Endothelial cell of umbilical vein (primary cell): Measurements from ENCODE around the gene HMCES.

ENCODE experiments used
- EZH2 ChIP-seq: IDR thresholded peaks from 2 replicates; pipeline ENCODE4 v1.6.1; 2012; ENCODE audit warnings: borderline replicate concordance, low read depth, mild to moderate bottlenecking, moderate library complexity, low read length, inconsistent platforms; ENCODE audit not compliant: severe bottlenecking
- JUN ChIP-seq: IDR thresholded peaks from 2 replicates; pipeline ENCODE4 v1.6.1; 2011; ENCODE audit warnings: borderline replicate concordance, low read depth; ENCODE audit not compliant: insufficient read length, insufficient read depth
- POLR2A ChIP-seq: IDR thresholded peaks from 2 replicates; pipeline ENCODE4 v1.6.1; 2012; ENCODE audit warnings: low read depth, mild to moderate bottlenecking, control low read depth, low read length
- POLR2AphosphoS5 ChIP-seq: IDR thresholded peaks from 2 replicates; pipeline ENCODE4 v1.6.1; 2012; ENCODE audit warnings: low read depth, mild to moderate bottlenecking, control low read depth, low read length, moderate library complexity; ENCODE audit not compliant: insufficient read depth
- TF ChIP-seq, protein P1 (sequence below), 2 donors: IDR thresholded peaks; 1 replicate in 1 of 2; 2 replicates in 1 of 2; pipeline ENCODE4 v1.5.1; 2011; ENCODE audit warnings: low read length in 2 of 2, mild to moderate bottlenecking in 2 of 2, moderate library complexity in 2 of 2, control low read depth in 1 of 2, inconsistent platforms in 1 of 2, low read depth in 1 of 2; ENCODE audit not compliant: insufficient read depth in 1 of 2; ENCODE audit errors: extremely low read depth in 1 of 2

DNA sequence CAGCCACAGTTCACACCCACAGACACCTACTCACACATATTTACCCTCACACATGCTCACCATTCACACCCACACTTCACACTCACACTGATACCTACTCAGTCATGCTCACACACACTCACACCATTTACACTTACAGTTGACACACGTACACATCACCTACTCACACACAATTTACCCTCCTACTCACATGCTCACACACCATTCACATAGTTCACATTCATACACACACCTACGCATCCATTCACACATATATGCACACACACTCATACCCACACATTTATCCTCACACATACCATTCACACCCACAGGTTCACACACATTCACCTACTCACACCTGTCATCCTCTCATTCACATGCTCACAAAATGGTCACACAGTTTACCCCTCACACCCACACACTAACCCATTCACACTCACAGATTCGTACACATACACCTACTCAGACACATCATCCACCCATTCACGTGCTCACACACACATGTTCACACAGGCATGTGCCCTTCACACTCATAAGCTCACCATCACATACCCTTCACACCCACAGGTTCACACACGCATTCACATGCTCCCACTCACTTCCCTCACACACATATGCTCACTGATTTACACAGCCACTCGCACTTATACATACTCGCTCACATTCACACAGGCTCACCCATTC is 42.3 kb downstream of the HMCES start:
- TF ChIP-seq, protein P1, sequence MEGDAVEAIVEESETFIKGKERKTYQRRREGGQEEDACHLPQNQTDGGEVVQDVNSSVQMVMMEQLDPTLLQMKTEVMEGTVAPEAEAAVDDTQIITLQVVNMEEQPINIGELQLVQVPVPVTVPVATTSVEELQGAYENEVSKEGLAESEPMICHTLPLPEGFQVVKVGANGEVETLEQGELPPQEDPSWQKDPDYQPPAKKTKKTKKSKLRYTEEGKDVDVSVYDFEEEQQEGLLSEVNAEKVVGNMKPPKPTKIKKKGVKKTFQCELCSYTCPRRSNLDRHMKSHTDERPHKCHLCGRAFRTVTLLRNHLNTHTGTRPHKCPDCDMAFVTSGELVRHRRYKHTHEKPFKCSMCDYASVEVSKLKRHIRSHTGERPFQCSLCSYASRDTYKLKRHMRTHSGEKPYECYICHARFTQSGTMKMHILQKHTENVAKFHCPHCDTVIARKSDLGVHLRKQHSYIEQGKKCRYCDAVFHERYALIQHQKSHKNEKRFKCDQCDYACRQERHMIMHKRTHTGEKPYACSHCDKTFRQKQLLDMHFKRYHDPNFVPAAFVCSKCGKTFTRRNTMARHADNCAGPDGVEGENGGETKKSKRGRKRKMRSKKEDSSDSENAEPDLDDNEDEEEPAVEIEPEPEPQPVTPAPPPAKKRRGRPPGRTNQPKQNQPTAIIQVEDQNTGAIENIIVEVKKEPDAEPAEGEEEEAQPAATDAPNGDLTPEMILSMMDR (IDR thresholded peaks at IDR 0.05; ENCODE audit: extremely low read depth in 1 of 2, insufficient read depth in 1 of 2, low read depth in 1 of 2, low read length in 2 of 2): no peak
- TF ChIP-seq EZH2 (no peak), POLR2A (no peak), POLR2AphosphoS5 (no peak), JUN (no peak)
